Liver (tissue), 3 donors: ENCODE measurements around the gene OR4K15.

Experiments
- CTCF ChIP-seq: fragments of 150-350 bp; IDR thresholded peaks from 2 replicates; pipeline ENCODE4 v1.5.1; 2017; ENCODE audit warnings: improper control_type of control experiment, low read depth, low read length; ENCODE audit not compliant: missing input control
- EGR1 ChIP-seq, 2 donors: IDR thresholded peaks; 2 replicates each; pipeline ENCODE4 v1.6.1; 2016 to 2018; ENCODE audit warnings: antibody characterized with exemption in 2 of 2, low read depth in 2 of 2
- FOXA2 ChIP-seq: IDR thresholded peaks from 2 replicates; pipeline ENCODE4 v1.6.1; 2016; ENCODE audit warnings: antibody characterized with exemption
- GABPA ChIP-seq, 2 donors: IDR thresholded peaks in 1 of 2; conservative IDR thresholded peaks in 1 of 2; 2 replicates each; pipeline ENCODE4 v1.6.1; 2016; ENCODE audit warnings: antibody characterized with exemption in 2 of 2, mild to moderate bottlenecking in 1 of 2, moderate library complexity in 1 of 2
- MAX ChIP-seq: IDR thresholded peaks from 2 replicates; pipeline ENCODE4 v1.6.1; 2016; ENCODE audit warnings: antibody characterized with exemption
- REST ChIP-seq: IDR thresholded peaks from 2 replicates; pipeline ENCODE4 v1.6.1; 2016; ENCODE audit warnings: antibody characterized with exemption, mild to moderate bottlenecking
- SP1 ChIP-seq: IDR thresholded peaks from 2 replicates; pipeline ENCODE4 v1.6.1; 2018; ENCODE audit warnings: antibody characterized with exemption, mild to moderate bottlenecking
- YY1 ChIP-seq: IDR thresholded peaks from 2 replicates; pipeline ENCODE4 v1.6.1; 2016; ENCODE audit warnings: antibody characterized with exemption, mild to moderate bottlenecking
- ZBTB33 ChIP-seq: IDR thresholded peaks from 2 replicates; pipeline ENCODE4 v1.6.1; 2016; ENCODE audit warnings: antibody characterized with exemption
- TF ChIP-seq, protein P1 (sequence below): IDR thresholded peaks from 2 replicates; pipeline ENCODE4 v1.6.1; 2016; ENCODE audit warnings: antibody characterized with exemption
- donor health status: healthy.
- donor health status: healthy.

DNA sequence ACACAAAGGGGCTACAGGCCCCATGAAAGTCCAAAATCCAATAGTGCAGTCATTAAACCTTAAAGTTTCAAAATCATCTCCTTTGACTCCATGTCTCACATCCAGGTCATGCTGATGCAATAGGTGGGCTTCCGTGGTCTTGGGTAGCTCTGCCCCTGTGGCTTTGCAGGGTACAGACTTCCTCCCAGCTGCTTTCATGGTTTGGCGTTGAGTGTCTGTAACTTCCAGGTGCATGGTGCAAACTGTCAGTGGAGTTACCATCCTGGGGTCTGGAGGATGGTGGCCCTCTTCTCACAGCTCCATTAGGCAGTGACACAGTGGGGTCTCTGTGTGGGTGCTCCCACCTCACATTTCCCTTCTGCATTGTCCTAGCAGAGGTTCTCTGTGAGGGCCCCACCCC lies 18.0 kb downstream of the OR4K15 start:
- no peak for TF ChIP-seq CTCF
- no peak for TF ChIP-seq YY1
- no peak for TF ChIP-seq ZBTB33
- no peak for TF ChIP-seq GABPA (IDR thresholded peaks at IDR 0.05 in 1 of 2, conservative IDR thresholded peaks at IDR 0.05 in 1 of 2)
- no peak for TF ChIP-seq SP1
- no peak for TF ChIP-seq REST
- no peak for TF ChIP-seq EGR1 (IDR thresholded peaks at IDR 0.05; ENCODE audit: low read depth in 2 of 2)
- TF ChIP-seq FOXA2: no peak
- no peak for TF ChIP-seq MAX
- TF ChIP-seq, protein P1, sequence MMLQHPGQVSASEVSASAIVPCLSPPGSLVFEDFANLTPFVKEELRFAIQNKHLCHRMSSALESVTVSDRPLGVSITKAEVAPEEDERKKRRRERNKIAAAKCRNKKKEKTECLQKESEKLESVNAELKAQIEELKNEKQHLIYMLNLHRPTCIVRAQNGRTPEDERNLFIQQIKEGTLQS: no peak
